ENCODE data around the gene HSPA4. TPM values are rescaled to one million over a fixed set of nuclear protein-coding genes. Genes with fewer than 3 reads are reported as not detected.

The HSPA4 gene
- total RNA-seq, 1 experiment from 2014 or later, result 296 TPM

- H3K27ac Mint-ChIP-seq (ENCODE audit: unreplicated experiment), result no peak overlapping the region
- no peaks in the 10 kb centered on the region for H3K9me3 Mint-ChIP-seq (ENCODE audit: low read depth, unreplicated experiment)
- H3K27me3 Mint-ChIP-seq (ENCODE audit: unreplicated experiment), result no peaks in the 10 kb centered on the region
- TF ChIP-seq, protein P1, sequence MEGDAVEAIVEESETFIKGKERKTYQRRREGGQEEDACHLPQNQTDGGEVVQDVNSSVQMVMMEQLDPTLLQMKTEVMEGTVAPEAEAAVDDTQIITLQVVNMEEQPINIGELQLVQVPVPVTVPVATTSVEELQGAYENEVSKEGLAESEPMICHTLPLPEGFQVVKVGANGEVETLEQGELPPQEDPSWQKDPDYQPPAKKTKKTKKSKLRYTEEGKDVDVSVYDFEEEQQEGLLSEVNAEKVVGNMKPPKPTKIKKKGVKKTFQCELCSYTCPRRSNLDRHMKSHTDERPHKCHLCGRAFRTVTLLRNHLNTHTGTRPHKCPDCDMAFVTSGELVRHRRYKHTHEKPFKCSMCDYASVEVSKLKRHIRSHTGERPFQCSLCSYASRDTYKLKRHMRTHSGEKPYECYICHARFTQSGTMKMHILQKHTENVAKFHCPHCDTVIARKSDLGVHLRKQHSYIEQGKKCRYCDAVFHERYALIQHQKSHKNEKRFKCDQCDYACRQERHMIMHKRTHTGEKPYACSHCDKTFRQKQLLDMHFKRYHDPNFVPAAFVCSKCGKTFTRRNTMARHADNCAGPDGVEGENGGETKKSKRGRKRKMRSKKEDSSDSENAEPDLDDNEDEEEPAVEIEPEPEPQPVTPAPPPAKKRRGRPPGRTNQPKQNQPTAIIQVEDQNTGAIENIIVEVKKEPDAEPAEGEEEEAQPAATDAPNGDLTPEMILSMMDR (IDR thresholded peaks at IDR 0.05; ENCODE audit: unreplicated experiment), result no peak
- H3K36me3 Mint-ChIP-seq (ENCODE audit: insufficient read depth, unreplicated experiment), result peaks cover 80% of the 10 kb centered on the region
- H3K4me1 Mint-ChIP-seq (ENCODE audit: low read depth, unreplicated experiment), result no peaks in the 10 kb centered on the region
- no TSS peak for BruUV-seq (replicated peaks)
- intact Hi-C loops (cut with micrococcal nuclease; ENCODE audit: unreplicated experiment), result no loop called here
- H3K4me3 Mint-ChIP-seq (ENCODE audit: low read depth, unreplicated experiment), result no peak overlapping the region
- DNase-seq, result no peak
- CTCF ChIA-PET, result interaction anchor here (0.6 kb wide), 1 partner anchor 716 kb away, joined by 3 read pairs; no protein-coding TSS in a partner anchor
These were observed 27.2 kb downstream of the HSPA4 start for GRCh38 chr5:133079048-133079447.

DNA sequence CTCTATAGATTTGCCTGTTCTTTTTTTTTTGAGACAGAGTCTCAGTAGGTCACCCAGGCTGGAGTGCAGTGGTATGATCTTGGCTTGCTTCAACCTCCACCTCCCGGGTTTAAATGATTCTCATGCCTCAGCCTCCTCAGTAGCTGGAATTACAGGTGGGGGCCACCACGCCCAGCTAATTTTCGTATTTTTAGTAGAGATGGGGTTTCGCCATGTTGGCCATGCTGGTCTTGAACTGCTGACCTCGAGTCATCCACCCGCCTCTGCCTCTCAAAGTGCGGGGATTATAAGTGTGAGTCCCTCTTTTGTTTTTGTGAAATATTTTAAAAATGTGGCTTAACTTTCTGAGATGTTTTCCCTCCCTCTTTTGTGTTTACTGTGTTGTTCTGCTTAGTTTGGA is 29.2 kb downstream of the HSPA4 start:
- BruUV-seq (replicated peaks), result no TSS peak
- TF ChIP-seq, protein P1 (IDR thresholded peaks at IDR 0.05; ENCODE audit: unreplicated experiment), result no peak
- no peaks in the 10 kb centered on the region for H3K27me3 Mint-ChIP-seq (ENCODE audit: unreplicated experiment)
- H3K9me3 Mint-ChIP-seq (ENCODE audit: low read depth, unreplicated experiment), result no peaks in the 10 kb centered on the region
- H3K4me1 Mint-ChIP-seq (ENCODE audit: low read depth, unreplicated experiment), result no peaks in the 10 kb centered on the region
- no peak for DNase-seq
- H3K36me3 Mint-ChIP-seq (ENCODE audit: insufficient read depth, unreplicated experiment), result peaks cover 75% of the 10 kb centered on the region
- H3K4me3 Mint-ChIP-seq (ENCODE audit: low read depth, unreplicated experiment), result no peak overlapping the region
- CTCF ChIA-PET, result no interaction called here
- intact Hi-C loops (cut with micrococcal nuclease; ENCODE audit: unreplicated experiment), result no loop called here
- H3K27ac Mint-ChIP-seq (ENCODE audit: unreplicated experiment), result no peak overlapping the region

GRCh38 chr5:133081703-133082102 is 29.9 kb downstream of the HSPA4 start:
- peaks cover 75% of the 10 kb centered on the region for H3K36me3 Mint-ChIP-seq (ENCODE audit: insufficient read depth, unreplicated experiment)

DNA sequence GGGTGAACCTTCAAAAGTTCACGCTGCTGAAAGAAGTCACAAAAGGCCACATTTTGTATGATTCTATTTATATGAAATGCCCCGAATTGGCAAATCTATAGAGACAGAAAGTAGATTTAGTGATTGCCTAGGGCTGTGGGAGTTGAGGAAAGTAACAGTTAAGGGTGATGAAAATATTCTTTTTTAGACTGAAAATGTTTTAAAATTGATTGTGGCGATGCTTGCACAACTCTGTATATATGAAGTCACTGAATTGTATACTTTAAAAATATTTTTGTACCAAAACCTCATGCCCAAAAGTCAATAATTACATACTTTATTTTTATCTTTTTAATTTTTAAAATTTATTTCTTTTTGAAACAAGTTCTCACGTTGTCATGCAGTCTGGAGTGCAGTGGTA is 30.3 kb downstream of the HSPA4 start:
- H3K36me3 Mint-ChIP-seq (ENCODE audit: insufficient read depth, unreplicated experiment), result peaks cover 77% of the 10 kb centered on the region
- H3K9me3 Mint-ChIP-seq (ENCODE audit: low read depth, unreplicated experiment), result no peaks in the 10 kb centered on the region
- TF ChIP-seq, protein P1 (IDR thresholded peaks at IDR 0.05; ENCODE audit: unreplicated experiment), result no peak
- H3K27me3 Mint-ChIP-seq (ENCODE audit: unreplicated experiment), result no peaks in the 10 kb centered on the region
- H3K4me3 Mint-ChIP-seq (ENCODE audit: low read depth, unreplicated experiment), result no peak overlapping the region
- no TSS peak for BruUV-seq (replicated peaks)
- peaks cover 5% of the 10 kb centered on the region for H3K4me1 Mint-ChIP-seq (ENCODE audit: low read depth, unreplicated experiment)
- no peak overlapping the region for H3K27ac Mint-ChIP-seq (ENCODE audit: unreplicated experiment)
- CTCF ChIA-PET, result no interaction called here
- intact Hi-C loops (cut with micrococcal nuclease; ENCODE audit: unreplicated experiment), result no loop called here
- no peak for DNase-seq

More at GRCh38 chr5:133081703-133082102, 29.9 kb downstream of the HSPA4 start:
- no TSS peak for BruUV-seq (replicated peaks)
- no peak for DNase-seq
- no peak overlapping the region for H3K27ac Mint-ChIP-seq (ENCODE audit: unreplicated experiment)
- peaks cover 5% of the 10 kb centered on the region for H3K4me1 Mint-ChIP-seq (ENCODE audit: low read depth, unreplicated experiment)
- H3K4me3 Mint-ChIP-seq (ENCODE audit: low read depth, unreplicated experiment), result no peak overlapping the region
- intact Hi-C loops (cut with micrococcal nuclease; ENCODE audit: unreplicated experiment), result no loop called here
- TF ChIP-seq, protein P1 (IDR thresholded peaks at IDR 0.05; ENCODE audit: unreplicated experiment), result no peak
- CTCF ChIA-PET, result interaction anchor here (0.7 kb wide), 1 partner anchor 123 kb away, joined by 3 read pairs; no protein-coding TSS in a partner anchor
- no peaks in the 10 kb centered on the region for H3K9me3 Mint-ChIP-seq (ENCODE audit: low read depth, unreplicated experiment)
- no peaks in the 10 kb centered on the region for H3K27me3 Mint-ChIP-seq (ENCODE audit: unreplicated experiment)
